ENCODE results near the gene RPS27A.

DNA sequence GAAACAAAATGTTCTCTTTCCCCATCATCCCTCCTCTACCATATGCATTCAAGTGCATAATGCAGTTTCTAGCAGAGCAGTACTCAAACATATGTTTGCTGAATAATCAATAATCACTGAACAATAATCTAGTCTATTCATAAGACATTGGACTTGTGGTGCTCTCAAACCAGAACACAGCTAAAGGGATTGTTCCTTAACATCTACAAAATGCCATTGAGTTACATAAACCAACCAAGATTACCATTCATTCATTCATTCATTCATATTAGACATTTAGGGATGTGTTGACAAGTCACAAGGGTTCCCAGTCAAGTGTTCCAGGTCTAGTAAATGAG lies 4.3 kb upstream of the RPS27A start:
- TF ChIP-seq, protein P1, sequence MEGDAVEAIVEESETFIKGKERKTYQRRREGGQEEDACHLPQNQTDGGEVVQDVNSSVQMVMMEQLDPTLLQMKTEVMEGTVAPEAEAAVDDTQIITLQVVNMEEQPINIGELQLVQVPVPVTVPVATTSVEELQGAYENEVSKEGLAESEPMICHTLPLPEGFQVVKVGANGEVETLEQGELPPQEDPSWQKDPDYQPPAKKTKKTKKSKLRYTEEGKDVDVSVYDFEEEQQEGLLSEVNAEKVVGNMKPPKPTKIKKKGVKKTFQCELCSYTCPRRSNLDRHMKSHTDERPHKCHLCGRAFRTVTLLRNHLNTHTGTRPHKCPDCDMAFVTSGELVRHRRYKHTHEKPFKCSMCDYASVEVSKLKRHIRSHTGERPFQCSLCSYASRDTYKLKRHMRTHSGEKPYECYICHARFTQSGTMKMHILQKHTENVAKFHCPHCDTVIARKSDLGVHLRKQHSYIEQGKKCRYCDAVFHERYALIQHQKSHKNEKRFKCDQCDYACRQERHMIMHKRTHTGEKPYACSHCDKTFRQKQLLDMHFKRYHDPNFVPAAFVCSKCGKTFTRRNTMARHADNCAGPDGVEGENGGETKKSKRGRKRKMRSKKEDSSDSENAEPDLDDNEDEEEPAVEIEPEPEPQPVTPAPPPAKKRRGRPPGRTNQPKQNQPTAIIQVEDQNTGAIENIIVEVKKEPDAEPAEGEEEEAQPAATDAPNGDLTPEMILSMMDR (IDR thresholded peaks at IDR 0.05; ENCODE audit: low read depth, low read length) = no peak
- no peak for TF ChIP-seq EZH2phosphoT487 (IDR thresholded peaks at IDR 0.05; ENCODE audit: low read depth)

Measured in OCI-LY3 (cell line).